IMR-90 (cell line): ENCODE measurements around the gene TES. TPM values are rescaled to one million over a fixed set of nuclear protein-coding genes. Genes with fewer than 3 reads are reported as not detected.

Source experiments
- ATAC-seq: fragments of 200-7000 bp; cut with Tn5 transposase; 2 replicates; pipeline ENCODE4 v1.9.1; 2020; ENCODE audit warnings: low read depth, mild to moderate bottlenecking, moderate library complexity
- BruUV-seq: library from RNA; stranded (reverse); fragments of 400-500 nt; replicated peaks from 2 replicates; lab custom pipeline; 2021; lab: Mats Ljungman, UMichigan
- CTCF ChIA-PET: fragments of 300-600 bp; formaldehyde crosslinking; extraction: SDS; loops from one replicate; lab custom pipeline; 2021; ENCODE audit warnings: antibody characterized with exemption; lab: Yijun Ruan, JAX
- POLR2A ChIA-PET: fragments of 300-600 bp; sonication (Branson Sonifier 250); formaldehyde crosslinking; loops from one replicate; lab custom pipeline; 2022; ENCODE audit warnings: antibody characterized with exemption; ENCODE audit not compliant: unreplicated experiment; lab: Charles Lee
- DNase-seq: peaks from one replicate; pipeline ENCODE4 v3.0.0; 2013
- H2AFZ ChIP-seq: replicated peaks from 2 replicates; pipeline ENCODE3; 2013; ENCODE audit warnings: low read length, mild to moderate bottlenecking; ENCODE audit not compliant: poor library complexity
- H2AK5ac ChIP-seq: 2 replicates; pipeline ENCODE4 v1.6.1; 2013; ENCODE audit warnings: low read depth, low read length, inconsistent platforms
- H2AK9ac ChIP-seq: replicated peaks from 2 replicates; pipeline ENCODE3; 2013; ENCODE audit warnings: mild to moderate bottlenecking, low read depth, low read length, moderate library complexity; ENCODE audit not compliant: poor library complexity
- H2BK120ac ChIP-seq: 2 replicates; pipeline ENCODE4 v1.6.1; 2013; ENCODE audit warnings: low read depth, low read length, inconsistent platforms
- H2BK15ac ChIP-seq: 3 replicates; pipeline ENCODE4 v1.6.1; 2013; ENCODE audit warnings: low read depth, low read length, inconsistent platforms
- H2BK20ac ChIP-seq: 2 replicates; pipeline ENCODE4 v1.6.1; 2013; ENCODE audit warnings: low read depth, mild to moderate bottlenecking, inconsistent platforms, low read length, moderate library complexity
- H2BK5ac ChIP-seq: 2 replicates; pipeline ENCODE4 v1.6.1; 2013; ENCODE audit warnings: mild to moderate bottlenecking, low read depth, low read length, inconsistent platforms; ENCODE audit not compliant: poor library complexity, severe bottlenecking
- H3K14ac ChIP-seq: replicated peaks from 2 replicates; pipeline ENCODE4 v1.6.1; 2013; ENCODE audit warnings: low read depth, low read length, inconsistent platforms
- H3K18ac ChIP-seq: 2 replicates; pipeline ENCODE4 v1.6.1; 2013; ENCODE audit warnings: low read depth, low read length, control low read depth
- H3K23ac ChIP-seq: 2 replicates; pipeline ENCODE4 v1.6.1; 2013; ENCODE audit warnings: low read depth, low read length, inconsistent platforms
- H3K27ac ChIP-seq: 2 replicates; pipeline ENCODE4 v1.5.1; 2013; ENCODE audit warnings: mild to moderate bottlenecking, control low read depth, low read length; ENCODE audit not compliant: insufficient read depth
- H3K27me3 ChIP-seq: 2 replicates; pipeline ENCODE4 v1.6.1; 2013; ENCODE audit warnings: low read length; ENCODE audit not compliant: control insufficient read depth, insufficient read depth
- H3K36me3 ChIP-seq: 2 replicates; pipeline ENCODE4 v1.6.1; 2013; ENCODE audit warnings: low read length, mixed read lengths; ENCODE audit not compliant: control insufficient read depth, insufficient read depth
- H3K4ac ChIP-seq: 2 replicates; pipeline ENCODE4 v1.6.1; 2013; ENCODE audit warnings: low read depth, low read length, inconsistent platforms
- H3K4me1 ChIP-seq: 2 replicates; pipeline ENCODE4 v1.6.1; 2013; ENCODE audit warnings: low read length, mixed read lengths; ENCODE audit not compliant: control insufficient read depth, insufficient read depth
- H3K4me2 ChIP-seq: 2 replicates; pipeline ENCODE4 v1.6.1; 2013; ENCODE audit warnings: low read depth, mild to moderate bottlenecking, control low read depth, low read length, moderate library complexity
- H3K4me3 ChIP-seq: 2 replicates; pipeline ENCODE4 v1.5.1; 2013; ENCODE audit warnings: low read depth, mild to moderate bottlenecking, control low read depth, low read length, moderate library complexity; ENCODE audit not compliant: insufficient read depth
- H3K56ac ChIP-seq: 2 replicates; pipeline ENCODE4 v1.6.1; 2013; ENCODE audit warnings: low read length, inconsistent platforms; ENCODE audit not compliant: insufficient read depth; ENCODE audit errors: extremely low read depth
- H3K79me1 ChIP-seq, 2 experiments: 2 replicates each; pipeline ENCODE4 v1.6.1; 2013; ENCODE audit warnings: low read length in 2 of 2, inconsistent platforms in 1 of 2, low read depth in 1 of 2
- H3K9ac ChIP-seq: 2 replicates; pipeline ENCODE4 v1.6.1; 2013; ENCODE audit warnings: low read depth, low read length, control low read depth
- H3K9me1 ChIP-seq: 2 replicates; pipeline ENCODE4 v1.6.1; 2013; ENCODE audit warnings: low read length, inconsistent platforms; ENCODE audit not compliant: insufficient read depth
- H3K9me3 ChIP-seq: 2 replicates; pipeline ENCODE4 v1.6.1; 2013; ENCODE audit warnings: low read length; ENCODE audit not compliant: control insufficient read depth, insufficient read depth
- H4K20me1 ChIP-seq: 2 replicates; pipeline ENCODE4 v1.6.1; 2013; ENCODE audit warnings: low read length, inconsistent platforms; ENCODE audit not compliant: insufficient read depth
- H4K5ac ChIP-seq: 2 replicates; pipeline ENCODE4 v1.6.1; 2013; ENCODE audit warnings: mild to moderate bottlenecking, low read depth, low read length, control low read depth
- H4K8ac ChIP-seq, 2 experiments: 2 replicates each; pipeline ENCODE4 v1.6.1; 2013; ENCODE audit warnings: low read depth in 2 of 2, low read length in 2 of 2, control low read depth in 1 of 2, inconsistent platforms in 1 of 2
- H4K91ac ChIP-seq: 2 replicates; pipeline ENCODE4 v1.6.1; 2013; ENCODE audit warnings: low read depth, low read length, inconsistent platforms; ENCODE audit not compliant: insufficient read depth
- BHLHE40 ChIP-seq: fragments of 150-350 bp; IDR thresholded peaks from 2 replicates; pipeline ENCODE4 v1.6.1; 2016; ENCODE audit warnings: mild to moderate bottlenecking, low read depth, low read length
- CEBPB ChIP-seq: IDR thresholded peaks from 2 replicates; pipeline ENCODE4 v1.6.1; 2012; ENCODE audit warnings: low read depth, low read length, improper control_type of control experiment
- CHD1 ChIP-seq: IDR thresholded peaks from 2 replicates; pipeline ENCODE4 v1.6.1; 2012; ENCODE audit warnings: low read depth, low read length, improper control_type of control experiment
- CTCF ChIP-seq: conservative IDR thresholded peaks from 2 replicates; pipeline ENCODE4 v1.5.1; 2012; ENCODE audit warnings: mild to moderate bottlenecking, low read depth, low read length, improper control_type of control experiment
- ELK1 ChIP-seq: fragments of 150-350 bp; IDR thresholded peaks from 2 replicates; pipeline ENCODE4 v1.6.1; 2016; ENCODE audit warnings: low read depth, mild to moderate bottlenecking, low read length, moderate library complexity, borderline replicate concordance
- FOS ChIP-seq: fragments of 150-350 bp; IDR thresholded peaks from 2 replicates; pipeline ENCODE4 v1.6.1; 2016; ENCODE audit warnings: low read depth, low read length
- MAFK ChIP-seq: IDR thresholded peaks from 2 replicates; pipeline ENCODE4 v1.6.1; 2012; ENCODE audit warnings: low read depth, low read length, improper control_type of control experiment
- MAZ ChIP-seq: IDR thresholded peaks from 2 replicates; pipeline ENCODE4 v1.6.1; 2012; ENCODE audit warnings: low read depth, mild to moderate bottlenecking, low read length, improper control_type of control experiment, moderate library complexity, borderline replicate concordance
- MXI1 ChIP-seq: IDR thresholded peaks from 2 replicates; pipeline ENCODE4 v1.6.1; 2012; ENCODE audit warnings: low read depth, mild to moderate bottlenecking, low read length, moderate library complexity, borderline replicate concordance
- NFE2L2 ChIP-seq: fragments of 150-350 bp; IDR thresholded peaks from 2 replicates; pipeline ENCODE4 v1.6.1; 2016; ENCODE audit warnings: low read depth, mild to moderate bottlenecking, low read length
- RAD21 ChIP-seq: IDR thresholded peaks from 2 replicates; pipeline ENCODE4 v1.6.1; 2012; ENCODE audit warnings: low read length, improper control_type of control experiment
- RCOR1 ChIP-seq: IDR thresholded peaks from 2 replicates; pipeline ENCODE4 v1.6.1; 2012; ENCODE audit warnings: mild to moderate bottlenecking, low read length, improper control_type of control experiment; ENCODE audit not compliant: insufficient replicate concordance
- RFX5 ChIP-seq: IDR thresholded peaks from 2 replicates; pipeline ENCODE4 v1.8.0; 2012; ENCODE audit warnings: low read depth, mild to moderate bottlenecking, low read length, moderate library complexity
- WGBS, 2 experiments: methylation state at CpG; one replicate each; pipeline versions ENCODE4 v1.1.5 to v1.1.7; 2013; ENCODE audit warnings: missing lambda C conversion rate in 2 of 2; ENCODE audit not compliant: insufficient read length in 1 of 2; ENCODE audit errors: extremely low coverage in 2 of 2; 5-methylcytosine and 5-hydroxymethylcytosine counted together
- dilution Hi-C: fragments of 300-500 bp; cut with HindIII; formaldehyde crosslinking; loops from one replicate; pipeline ENCODE4 v1.14.3; 2018; ENCODE audit warnings: low sequenced_read_pairs; ENCODE audit not compliant: unreplicated experiment
- in situ Hi-C: fragments of 300-500 bp; cut with MboI; formaldehyde crosslinking; loops from 3 replicates; pipeline ENCODE4 v1.14.3; 2019; ENCODE audit warnings: low sequenced_read_pairs, inconsistent platforms, mixed read lengths
- intact Hi-C: fragments of 100-400 bp; cut with micrococcal nuclease; formaldehyde crosslinking; loops from 2 replicates; pipeline ENCODE4 v1.10.0; 2022
- polyA plus RNA-seq, 3 experiments: library from polyadenylated mRNA; depleted of rRNA; stranded (reverse); fragments of >200 nt; gene quantifications; 2 replicates each; pipeline ENCODE4 v1.2.3, GENCODE V29; 2012; ENCODE audit warnings: low replicate concordance in 1 of 3
- total RNA-seq: library from RNA; depleted of rRNA; stranded (reverse); fragments of >200 nt; gene quantifications from 2 replicates; pipeline ENCODE4 v1.2.3, GENCODE V29; 2012
- TF ChIP-seq, protein P1 (sequence below): fragments of 150-350 bp; IDR thresholded peaks from 2 replicates; pipeline ENCODE4 v1.6.1; 2017; ENCODE audit warnings: mild to moderate bottlenecking, antibody characterized with exemption, low read length, low read depth

Gene TES
- total and polyA plus RNA-seq, 2 of the 4 experiments (the other 2 are of a cell fraction) = 54.0 to 83.3 TPM

- Histone ChIP-seq H2AK5ac (peak overlapping the region; percentile 15; the same call in 1 of the 2 replicates), H2BK120ac (no peak overlapping the region), H2BK20ac (no peak overlapping the region), H3K36me3 (no peaks in the 10 kb centered on the region), H3K4ac (0 out of 2 replicates have a peak overlapping the region, but pooled peaks have one; percentile 24), H3K4me1 (peaks cover 4% of the 10 kb centered on the region), H4K20me1 (no peaks in the 10 kb centered on the region), H2AK9ac (no peak overlapping the region), H3K9me1 (no peaks in the 10 kb centered on the region), H3K27me3 (no peaks in the 10 kb centered on the region), H4K8ac (no peak overlapping the region), H4K5ac (peak overlapping the region; percentile 33; the same call in 1 of the 2 replicates), H3K18ac (no peak overlapping the region; the same call in 1 of the 2 replicates), H3K56ac (no peak overlapping the region), H3K14ac (no peak overlapping the region), H2AFZ (no peak overlapping the region), H3K4me2 (no peak overlapping the region), H3K23ac (peak overlapping the region; percentile 35; the same call in 1 of the 2 replicates), H2BK15ac (0 out of 3 replicates have a peak overlapping the region, but pooled peaks have one; percentile 1), H3K79me1 (no peaks in the 10 kb centered on the region; a peak in 2 of 4 replicates), H3K4me3 (no peak overlapping the region), H3K27ac (no peak overlapping the region), H3K9me3 (no peaks in the 10 kb centered on the region), H2BK5ac (no peak overlapping the region), H4K91ac (no peak overlapping the region), H3K9ac (no peak overlapping the region)
- POLR2A ChIA-PET = no interaction called here
- dilution Hi-C loops (no loop called here), in situ Hi-C loops (no loop called here), intact Hi-C loops (no loop called here)
- no TSS peak for BruUV-seq
- CTCF ChIA-PET = interaction anchor here (1.1 kb wide), 1 partner anchor 22 kb away, joined by 4 read pairs; no protein-coding TSS in a partner anchor
- DNase-seq (no peak), ATAC-seq (no peak)
- no CpG with 5 or more reads among the region's 3 CpGs for WGBS, 2 experiments
- TF ChIP-seq MXI1 (no peak), CTCF (no peak), BHLHE40 (no peak), RAD21 (no peak), CHD1 (no peak), RFX5 (no peak), MAZ (no peak), CEBPB (no peak), ELK1 (no peak), MAFK (no peak), FOS (no peak), NFE2L2 (no peak), RCOR1 (no peak)
- TF ChIP-seq, protein P1, sequence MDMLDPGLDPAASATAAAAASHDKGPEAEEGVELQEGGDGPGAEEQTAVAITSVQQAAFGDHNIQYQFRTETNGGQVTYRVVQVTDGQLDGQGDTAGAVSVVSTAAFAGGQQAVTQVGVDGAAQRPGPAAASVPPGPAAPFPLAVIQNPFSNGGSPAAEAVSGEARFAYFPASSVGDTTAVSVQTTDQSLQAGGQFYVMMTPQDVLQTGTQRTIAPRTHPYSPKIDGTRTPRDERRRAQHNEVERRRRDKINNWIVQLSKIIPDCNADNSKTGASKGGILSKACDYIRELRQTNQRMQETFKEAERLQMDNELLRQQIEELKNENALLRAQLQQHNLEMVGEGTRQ = no peak
These were observed 73.4 kb downstream of the TES start for GRCh38 chr7:116283595-116284204.
